T-helper 1 cell treated with Interleukin-12 subunit alpha and Interleukin-12 subunit beta and Interleukin-4 antibody, amounts not matched to agents 30 ng/mL and 1 ng/mL, for 36 hours (primary cell): ENCODE results near the gene ATP2B2. TPM values are rescaled to one million over a fixed set of nuclear protein-coding genes. Genes with fewer than 3 reads are reported as not detected.

Source experiments
- intact Hi-C: fragments of 100-400 bp; cut with micrococcal nuclease; formaldehyde crosslinking; loops from one replicate; pipeline ENCODE4 v1.15.1; 2024
- total RNA-seq: library from RNA; stranded (reverse); gene quantifications from 2 replicates; pipeline ENCODE4 v1.2.3, GENCODE V29; 2022

Gene ATP2B2
- total RNA-seq, 1 donor from 2014 or later: not detected

DNA sequence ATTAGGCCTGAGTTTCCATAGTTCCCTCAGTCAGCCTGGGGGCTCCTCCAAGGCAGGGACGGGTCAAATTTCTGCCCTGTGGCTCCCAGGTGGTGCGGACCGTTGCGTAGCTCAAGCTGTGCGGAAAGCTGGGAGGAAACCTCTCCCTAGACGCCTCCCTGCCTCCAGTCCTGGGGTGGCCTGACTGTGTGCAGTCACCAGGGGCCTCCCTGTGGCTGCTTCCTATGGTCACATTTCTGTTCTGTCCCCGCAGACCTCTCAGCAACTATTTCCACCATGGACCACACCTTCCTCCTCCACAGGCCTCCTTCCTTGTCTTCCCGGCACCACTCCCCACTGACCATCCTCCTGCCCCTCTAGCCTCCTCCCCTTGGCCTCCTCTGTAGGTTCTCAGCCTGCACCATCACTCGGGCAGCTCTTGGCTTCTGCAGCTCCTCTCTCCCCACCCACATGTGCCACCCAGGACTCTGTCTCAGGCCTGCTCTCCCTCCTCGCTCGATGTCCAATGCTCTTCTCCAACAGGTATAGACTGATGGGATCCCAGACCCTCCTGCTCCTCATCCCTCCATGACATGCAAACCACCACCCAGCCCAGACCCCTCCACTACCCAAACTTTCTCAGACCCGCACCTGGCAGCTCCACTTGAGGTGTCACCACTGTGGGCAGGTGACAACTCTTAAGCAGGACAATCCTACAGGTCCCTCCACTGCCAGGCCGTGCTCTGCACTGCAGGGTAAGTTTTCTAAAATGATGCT, 157.6 kb downstream of the ATP2B2 start:
- intact Hi-C loops: no loop called here

GRCh38 chr3:10345911-10346310, 159.5 kb downstream of the ATP2B2 start:
- intact Hi-C loops: no loop called here

DNA sequence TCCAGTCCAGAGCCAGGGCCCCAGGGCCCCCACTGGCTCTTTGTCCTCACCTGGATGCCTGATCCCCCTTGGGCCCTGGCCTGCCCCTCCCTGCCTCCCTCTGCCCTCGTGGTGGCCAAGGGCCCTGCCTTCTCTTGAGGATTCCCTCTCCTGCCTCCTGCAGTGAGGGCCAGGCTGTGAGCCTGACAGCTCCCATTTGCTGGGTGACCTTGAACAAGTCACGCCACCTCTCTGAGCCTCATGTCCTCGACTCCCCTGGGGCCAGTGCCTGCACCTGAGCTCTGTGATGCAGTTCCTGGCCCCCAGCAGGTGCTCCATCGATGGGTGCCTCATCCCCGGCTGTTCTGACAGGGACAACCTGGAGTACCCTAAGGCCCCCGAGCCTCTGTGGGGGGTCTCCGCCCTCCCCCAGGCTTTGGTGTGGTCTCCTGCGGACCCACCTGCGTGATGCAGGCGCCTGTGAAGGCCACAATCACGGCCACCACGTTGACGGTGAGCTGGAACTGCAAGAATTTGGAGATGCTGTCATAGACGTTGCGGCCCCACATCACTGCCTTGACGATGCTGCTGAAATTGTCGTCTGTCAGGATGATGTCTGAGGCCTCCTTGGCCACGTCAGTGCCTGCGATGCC, 160.3 kb downstream of the ATP2B2 start:
- intact Hi-C loops: loop anchor here (1.0 kb wide), 1 partner anchor 394 kb away; no protein-coding TSS in a partner anchor

- intact Hi-C loops: loop anchor here (1.0 kb wide), 1 partner anchor 395 kb away; no protein-coding TSS in a partner anchor
Measured at GRCh38 chr3:10344147-10344943, 161.0 kb downstream of the ATP2B2 start.

DNA sequence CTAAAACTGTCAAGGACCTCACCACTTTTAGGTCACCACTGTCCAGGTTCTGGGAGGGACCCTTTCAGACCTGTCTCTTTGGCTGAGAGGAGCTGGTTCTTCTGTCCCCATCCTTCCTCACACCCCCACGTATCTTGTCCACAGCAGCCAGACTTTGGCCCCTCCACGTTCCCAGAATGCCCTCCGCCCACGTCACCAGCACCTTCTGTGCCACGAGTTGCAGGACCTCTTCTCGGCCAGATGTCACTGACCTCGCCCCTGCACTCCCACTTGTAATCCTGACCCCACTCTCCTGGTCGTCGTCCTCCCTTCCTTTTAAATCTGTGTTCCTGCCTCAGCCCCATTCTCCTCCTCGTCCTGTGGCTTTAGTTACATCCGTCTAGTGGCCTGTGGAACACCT, 161.9 kb downstream of the ATP2B2 start:
- intact Hi-C loops: no loop called here

DNA sequence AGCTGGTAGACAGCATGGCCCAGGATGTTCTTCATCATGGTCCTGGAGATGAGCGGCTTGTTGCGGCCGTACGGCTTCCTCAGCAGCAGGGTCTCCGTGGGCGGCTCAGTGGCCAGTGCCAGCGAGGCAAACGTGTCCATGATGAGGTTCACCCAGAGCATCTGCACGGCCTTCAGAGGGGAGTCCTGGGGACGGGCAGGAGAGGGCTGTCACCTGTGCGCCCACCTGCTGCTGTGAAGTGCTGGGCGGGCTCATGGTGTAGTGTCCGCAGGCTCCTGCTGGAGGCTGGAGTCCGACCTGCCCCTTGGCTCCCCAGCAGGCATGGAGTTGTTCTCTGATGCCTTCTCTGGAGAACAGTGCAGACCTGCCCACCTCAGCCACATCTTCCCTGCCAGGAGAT, 162.6 kb downstream of the ATP2B2 start:
- intact Hi-C loops: no loop called here

DNA sequence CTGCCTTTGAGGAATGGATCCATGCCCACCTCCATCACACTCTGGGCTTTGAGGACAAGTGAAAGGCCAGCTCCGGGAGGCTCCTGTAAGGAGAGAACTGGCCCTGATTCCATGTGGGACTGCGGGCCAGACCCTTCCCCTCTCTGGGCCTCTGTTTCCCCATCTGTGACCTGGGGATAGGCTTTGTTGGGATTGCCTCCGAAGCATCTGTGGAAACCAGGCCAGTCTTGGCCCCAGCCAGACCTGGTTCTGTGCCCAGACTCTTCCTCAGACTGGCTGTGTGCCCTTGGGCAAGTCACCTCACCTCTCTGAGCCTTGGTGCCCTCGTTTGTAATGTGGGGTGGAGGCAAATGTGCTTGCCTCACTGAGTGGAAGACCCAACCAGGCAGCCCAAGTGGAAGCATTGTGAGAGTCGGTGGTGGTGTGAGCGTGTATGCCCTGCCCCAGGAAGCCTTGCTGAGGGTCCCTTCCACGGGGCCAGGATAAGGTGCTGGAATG, 163.4 kb downstream of the ATP2B2 start:
- intact Hi-C loops: no loop called here

- intact Hi-C loops: no loop called here
Measured at GRCh38 chr3:10340476-10340875, 164.9 kb downstream of the ATP2B2 start.

GRCh38 chr3:10340046-10340445, 165.3 kb downstream of the ATP2B2 start:
- intact Hi-C loops: no loop called here

GRCh38 chr3:10339376-10339955, 165.9 kb downstream of the ATP2B2 start:
- intact Hi-C loops: no loop called here

DNA sequence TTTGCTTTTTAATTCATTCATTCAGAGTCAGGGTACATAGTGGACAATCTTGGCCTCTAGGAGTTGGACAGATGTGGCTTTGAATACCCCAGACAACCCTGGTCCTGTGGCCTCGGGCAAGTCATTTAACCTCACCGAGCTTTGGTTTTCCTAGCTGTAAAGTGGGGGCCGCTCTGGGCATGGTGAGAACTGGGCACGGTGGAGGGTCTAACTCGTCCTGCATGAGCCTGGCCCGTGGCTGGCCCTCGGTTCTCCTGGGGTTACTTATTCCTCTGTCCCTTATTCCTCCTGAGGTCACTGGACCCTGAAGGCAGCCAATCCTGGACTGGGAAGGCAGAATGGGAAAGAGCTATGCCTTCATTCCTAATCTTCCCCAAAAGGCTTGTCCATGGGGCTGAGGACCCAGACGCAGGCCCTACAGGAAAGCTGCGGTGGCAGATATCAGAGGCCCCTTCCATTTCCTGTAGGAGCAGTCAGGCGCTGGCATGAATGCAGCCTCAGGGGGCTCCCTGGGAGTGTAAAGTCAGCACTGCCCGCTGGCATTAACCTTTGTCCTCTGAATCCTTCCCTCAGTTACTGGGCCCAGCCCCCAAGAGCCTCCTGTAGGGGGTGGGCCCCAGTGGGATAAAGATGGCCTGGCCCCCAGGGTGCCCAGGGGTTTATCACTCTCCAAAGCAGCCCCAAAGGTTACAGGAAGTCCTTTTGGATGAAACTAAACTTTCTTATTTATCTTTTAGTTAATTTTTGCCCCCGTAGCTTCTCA, 166.6 kb downstream of the ATP2B2 start:
- intact Hi-C loops: no loop called here

DNA sequence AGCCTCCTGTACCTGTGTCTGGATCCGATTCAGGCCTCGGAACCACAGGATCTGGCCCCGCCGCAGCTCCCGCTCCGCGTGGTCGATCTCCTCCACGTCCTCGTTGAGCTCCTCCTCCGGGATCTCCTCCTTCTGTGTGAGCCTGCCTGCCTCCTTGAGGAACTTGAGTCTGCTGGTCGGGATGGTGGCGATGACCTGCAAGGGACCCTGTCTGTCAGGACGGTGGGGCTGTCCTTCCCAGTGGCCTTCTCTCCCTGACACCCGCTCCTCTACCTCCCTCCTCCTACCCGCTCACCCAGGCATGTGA, 167.3 kb downstream of the ATP2B2 start:
- intact Hi-C loops: no loop called here

- intact Hi-C loops: no loop called here
Measured at GRCh38 chr3:10337323-10338163, 167.8 kb downstream of the ATP2B2 start.

- intact Hi-C loops: no loop called here
Measured at GRCh38 chr3:10336761-10337160, 168.6 kb downstream of the ATP2B2 start.

- intact Hi-C loops: no loop called here
Measured at GRCh38 chr3:10335871-10336622, 169.3 kb downstream of the ATP2B2 start.

GRCh38 chr3:10335190-10335738, 170.1 kb downstream of the ATP2B2 start:
- intact Hi-C loops: no loop called here

DNA sequence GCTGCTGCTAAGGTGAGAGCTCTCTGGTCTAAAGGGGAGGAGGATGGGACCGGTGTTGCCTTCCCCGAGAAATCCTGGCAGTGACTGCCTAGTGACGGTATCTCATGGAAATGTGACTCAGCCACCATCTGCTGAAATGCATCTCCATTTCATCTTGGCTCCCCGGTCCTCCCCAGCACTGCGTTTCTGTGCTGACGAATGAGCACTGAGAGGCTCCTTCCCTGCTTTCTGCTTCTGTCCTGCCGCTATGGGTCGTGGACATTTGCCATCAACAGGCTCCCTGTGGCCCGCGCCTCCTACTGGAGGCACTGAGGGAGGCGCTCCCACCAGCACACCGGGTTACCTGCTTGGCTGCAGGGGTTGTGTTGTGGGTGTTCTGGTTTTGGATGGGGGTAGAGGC, 170.9 kb downstream of the ATP2B2 start:
- intact Hi-C loops: no loop called here

- intact Hi-C loops: no loop called here
Measured at GRCh38 chr3:10334042-10334441, 171.3 kb downstream of the ATP2B2 start.

DNA sequence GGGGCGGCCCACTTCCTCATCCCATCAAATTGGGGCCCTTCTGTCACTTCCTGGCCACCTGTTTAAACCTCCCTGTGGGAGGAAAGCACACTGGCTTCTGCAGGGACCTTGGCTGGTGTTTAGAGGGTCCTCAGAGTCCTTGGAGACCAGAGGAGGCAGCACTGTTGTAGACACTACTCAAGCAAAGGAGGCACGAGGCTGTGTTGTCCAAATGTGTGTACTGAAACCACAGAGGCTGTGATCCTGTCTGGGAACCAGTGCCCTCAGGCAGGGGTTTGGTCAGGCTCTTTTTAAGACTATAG, 172.1 kb downstream of the ATP2B2 start:
- intact Hi-C loops: no loop called here
